Stomach (tissue), 9 donors: ENCODE data around the gene STX5. TPM values are rescaled to one million over a fixed set of nuclear protein-coding genes. Genes with fewer than 3 reads are reported as not detected.

ENCODE experiments used
- DNase-seq, 2 donors: peaks; one replicate each; pipeline versions ENCODE4 v3.0.0 to v3.0.0-alpha.2; 2013 to 2019
- H3K27ac ChIP-seq, 5 donors: fragments of 200-600 bp in 4 of 5; sonication (generic) in 4 of 5; one replicate each; pipeline ENCODE4 v1.5.1; 2013 to 2019; ENCODE audit warnings: mild to moderate bottlenecking in 1 of 5, moderate library complexity in 1 of 5
- H3K27me3 ChIP-seq, 3 donors: fragments of 200-600 bp; sonication (generic); one replicate each; pipeline ENCODE4 v1.5.1; 2017 to 2019; ENCODE audit warnings: mixed run types in 1 of 3
- H3K36me3 ChIP-seq, 4 donors: fragments of 200-600 bp; sonication (generic); 1 replicate in 3 of 4; 2 replicates in 1 of 4; pipeline ENCODE4 v1.5.1; 2016 to 2019
- H3K4me1 ChIP-seq, 4 donors: fragments of 200-600 bp; sonication (generic); one replicate each; pipeline ENCODE4 v1.5.1; 2016 to 2019
- H3K4me3 ChIP-seq, 4 donors: fragments of 200-600 bp; sonication (generic) in 3 of 4; one replicate each; pipeline ENCODE4 v1.5.1; 2016 to 2019; ENCODE audit warnings: mild to moderate bottlenecking in 1 of 4
- H3K9me3 ChIP-seq, 4 donors: fragments of 200-600 bp; sonication (generic); one replicate each; pipeline ENCODE4 v1.5.1; 2016 to 2019
- EP300 ChIP-seq: sonication (generic); formaldehyde crosslinking; IDR thresholded peaks from one replicate; pipeline ENCODE4 v1.6.1; 2017; ENCODE audit warnings: antibody characterized with exemption
- POLR2A ChIP-seq, 4 donors: fragments of 450-650 bp; IDR thresholded peaks; one replicate each; pipeline ENCODE4 v1.6.1; 2016; ENCODE audit warnings: antibody characterized with exemption in 4 of 4, control low read depth in 2 of 4, mild to moderate bottlenecking in 1 of 4, moderate library complexity in 1 of 4
- POLR2AphosphoS5 ChIP-seq, 3 donors: sonication (generic); formaldehyde crosslinking; IDR thresholded peaks; one replicate each; pipeline ENCODE4 v1.6.1; 2016; ENCODE audit warnings: antibody characterized with exemption in 3 of 3
- WGBS, 5 donors: extraction: QIAGEN DNeasy Blood & Tissue Kit in 3 of 5; methylation state at CpG; one replicate each; pipeline versions ENCODE4 v1.1.5 to v1.1.7; 2013 to 2018; 5-methylcytosine and 5-hydroxymethylcytosine counted together
- intact Hi-C: fragments of 100-400 bp; cut with DNase I; formaldehyde crosslinking; loops from one replicate; pipeline ENCODE4 v1.15.1; 2023; ENCODE audit warnings: low total_unique reads
- polyA plus RNA-seq, 3 donors: library from polyadenylated mRNA; stranded (reverse); fragments of 200-250 nt; gene quantifications; one replicate each; pipeline ENCODE4 v1.2.3, GENCODE V29; 2013
- total RNA-seq, 5 donors: library from RNA; depleted of rRNA; stranded (reverse); fragments of >200 nt; gene quantifications; one replicate each; pipeline versions ENCODE4 v1.1.0 to v1.2.3, GENCODE V29; 2014 to 2016
- TF ChIP-seq, protein P1 (sequence below), 7 experiments: fragments of 450-650 bp in 4 of 7; fragments of 200-600 bp in 3 of 7; sonication (generic) in 3 of 7; IDR thresholded peaks; one replicate each; pipeline ENCODE4 v1.5.1; 2016 to 2019; ENCODE audit warnings: antibody characterized with exemption in 7 of 7, control low read depth in 2 of 7, mild to moderate bottlenecking in 1 of 7
- donor health status: healthy with polysubstance abuse.
- donor health status: Bipolar disorder and iron deficiency.
- donor health status: healthy.

The STX5 gene
- total and polyA plus RNA-seq, 8 donors: 8.2 to 48.1 (median 26.7) TPM

DNA sequence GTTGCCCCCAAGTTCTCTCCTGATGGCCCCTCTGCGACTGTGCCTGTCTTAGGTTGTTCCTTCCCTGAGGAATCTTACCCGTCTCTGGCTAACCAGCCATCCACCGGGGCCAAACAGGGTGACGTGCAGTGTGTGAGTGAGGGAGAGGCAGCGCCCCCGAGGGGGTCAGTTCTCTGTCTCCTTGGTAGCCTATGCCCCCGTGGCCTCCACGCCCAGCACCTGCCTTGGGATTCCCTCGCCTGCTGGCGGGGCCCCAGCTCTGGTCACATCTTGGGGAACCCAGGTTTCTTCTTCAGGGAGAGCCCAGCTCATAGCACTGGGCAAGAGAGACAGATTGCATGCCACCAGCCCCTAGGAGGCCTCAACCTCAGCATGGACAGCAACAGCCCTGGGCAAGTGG is 32.4 kb downstream of the STX5 start:
- 89 to 93% (median 90%) methylated on average over 7 to 10 of the region's 10 CpGs for WGBS, 5 donors
- no peak for DNase-seq
- no peak overlapping the region for H3K4me3 ChIP-seq
- H3K27ac ChIP-seq: no peak overlapping the region
- peaks cover 87 to 93% (median 92%) of the 10 kb centered on the region in 4 donors for H3K36me3 ChIP-seq
- no peaks in the 10 kb centered on the region for H3K27me3 ChIP-seq
- TF ChIP-seq, protein P1, sequence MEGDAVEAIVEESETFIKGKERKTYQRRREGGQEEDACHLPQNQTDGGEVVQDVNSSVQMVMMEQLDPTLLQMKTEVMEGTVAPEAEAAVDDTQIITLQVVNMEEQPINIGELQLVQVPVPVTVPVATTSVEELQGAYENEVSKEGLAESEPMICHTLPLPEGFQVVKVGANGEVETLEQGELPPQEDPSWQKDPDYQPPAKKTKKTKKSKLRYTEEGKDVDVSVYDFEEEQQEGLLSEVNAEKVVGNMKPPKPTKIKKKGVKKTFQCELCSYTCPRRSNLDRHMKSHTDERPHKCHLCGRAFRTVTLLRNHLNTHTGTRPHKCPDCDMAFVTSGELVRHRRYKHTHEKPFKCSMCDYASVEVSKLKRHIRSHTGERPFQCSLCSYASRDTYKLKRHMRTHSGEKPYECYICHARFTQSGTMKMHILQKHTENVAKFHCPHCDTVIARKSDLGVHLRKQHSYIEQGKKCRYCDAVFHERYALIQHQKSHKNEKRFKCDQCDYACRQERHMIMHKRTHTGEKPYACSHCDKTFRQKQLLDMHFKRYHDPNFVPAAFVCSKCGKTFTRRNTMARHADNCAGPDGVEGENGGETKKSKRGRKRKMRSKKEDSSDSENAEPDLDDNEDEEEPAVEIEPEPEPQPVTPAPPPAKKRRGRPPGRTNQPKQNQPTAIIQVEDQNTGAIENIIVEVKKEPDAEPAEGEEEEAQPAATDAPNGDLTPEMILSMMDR (IDR thresholded peaks at IDR 0.05): no peak
- no peak for TF ChIP-seq EP300
- TF ChIP-seq POLR2AphosphoS5 (IDR thresholded peaks at IDR 0.05): no peak
- no peak for TF ChIP-seq POLR2A (IDR thresholded peaks at IDR 0.05)
- peaks cover 6 to 26% (median 18%) of the 10 kb centered on the region in 4 donors for H3K4me1 ChIP-seq
- intact Hi-C loops: loop anchor here (10.0 kb wide), 1 partner anchor 55 kb away; no protein-coding TSS in a partner anchor
- no peaks in the 10 kb centered on the region for H3K9me3 ChIP-seq

DNA sequence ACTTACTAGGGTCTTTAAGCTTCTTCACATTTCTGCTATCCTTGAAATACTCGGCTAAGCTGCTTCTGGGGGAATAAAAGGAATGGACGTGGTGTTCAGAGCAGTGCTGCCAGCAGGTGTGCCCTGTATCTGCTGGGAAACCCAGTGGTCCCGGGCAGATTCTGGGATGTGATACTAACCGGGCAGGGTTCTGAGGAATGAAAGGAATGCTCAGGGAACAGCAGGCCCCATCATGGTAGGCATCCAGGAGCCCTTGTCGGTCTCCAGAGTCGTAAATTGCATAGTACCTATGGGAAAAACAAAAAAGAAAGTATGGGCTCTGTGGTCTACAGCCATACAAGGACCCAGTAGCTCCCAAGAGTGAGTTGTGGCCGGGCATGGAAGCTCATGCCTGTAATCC is 35.6 kb downstream of the STX5 start:
- H3K36me3 ChIP-seq: peaks cover 75 to 92% (median 92%) of the 10 kb centered on the region in 4 donors
- H3K27me3 ChIP-seq: no peaks in the 10 kb centered on the region
- no peak for DNase-seq
- peaks cover 9 to 18% (median 15%) of the 10 kb centered on the region in 4 donors for H3K4me1 ChIP-seq
- intact Hi-C loops: loop anchor here (10.0 kb wide), 1 partner anchor 59 kb away; no protein-coding TSS in a partner anchor
- peak overlapping the region in 1 of 5 donors; percentile 2 for H3K27ac ChIP-seq
- no peak for TF ChIP-seq EP300
- TF ChIP-seq, protein P1 (IDR thresholded peaks at IDR 0.05): no peak
- no peak for TF ChIP-seq POLR2AphosphoS5 (IDR thresholded peaks at IDR 0.05)
- no peak for TF ChIP-seq POLR2A (IDR thresholded peaks at IDR 0.05)
- H3K9me3 ChIP-seq: no peaks in the 10 kb centered on the region
- H3K4me3 ChIP-seq: no peak overlapping the region
- 89 to 95% (median 91%) methylated on average over 7 of the region's 7 CpGs for WGBS, 5 donors

DNA sequence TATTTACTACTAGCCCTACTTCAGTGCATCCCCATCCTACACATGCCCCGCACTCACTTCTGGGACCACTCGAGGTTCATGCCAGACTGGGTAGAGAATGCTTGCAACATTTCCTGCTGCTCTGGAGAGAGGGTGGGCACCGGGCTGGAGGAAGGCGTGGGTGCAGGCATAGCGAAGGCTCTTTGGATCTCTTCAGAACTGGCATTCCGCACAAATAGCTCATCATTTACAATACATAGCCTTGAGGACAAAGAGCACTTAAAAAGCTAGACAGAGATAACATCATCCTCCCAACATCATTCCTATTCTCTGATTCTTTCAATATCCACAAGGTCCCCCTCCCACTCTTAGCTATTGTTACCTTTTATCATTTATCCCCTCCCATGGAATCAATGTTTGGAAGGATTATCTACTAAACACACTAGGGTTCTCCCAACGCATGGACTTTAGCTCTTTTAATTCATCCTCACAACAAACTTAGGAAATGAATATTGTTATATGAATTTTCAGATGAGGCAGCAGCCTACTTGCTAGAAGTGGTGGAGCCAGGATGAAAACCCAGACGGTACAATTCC is 37.6 kb downstream of the STX5 start:
- 86 to 91% (median 89%) methylated on average over 8 of the region's 8 CpGs for WGBS, 5 donors
- Histone ChIP-seq H3K36me3 (peaks cover 59 to 88% (median 85%) of the 10 kb centered on the region in 4 donors), H3K4me1 (peaks cover 24 to 38% (median 35%) of the 10 kb centered on the region in 4 donors), H3K9me3 (no peaks in the 10 kb centered on the region), H3K27ac (peak overlapping the region in 1 of 5 donors; percentile 88), H3K27me3 (no peaks in the 10 kb centered on the region), H3K4me3 (no peak overlapping the region)
- TF ChIP-seq EP300: no peak
- TF ChIP-seq, protein P1 (IDR thresholded peaks at IDR 0.05): no peak
- no peak for TF ChIP-seq POLR2AphosphoS5 (IDR thresholded peaks at IDR 0.05)
- no peak for TF ChIP-seq POLR2A (IDR thresholded peaks at IDR 0.05)
- intact Hi-C loops: loop anchor here (10.0 kb wide), 1 partner anchor 61 kb away; no protein-coding TSS in a partner anchor
- DNase-seq: no peak

DNA sequence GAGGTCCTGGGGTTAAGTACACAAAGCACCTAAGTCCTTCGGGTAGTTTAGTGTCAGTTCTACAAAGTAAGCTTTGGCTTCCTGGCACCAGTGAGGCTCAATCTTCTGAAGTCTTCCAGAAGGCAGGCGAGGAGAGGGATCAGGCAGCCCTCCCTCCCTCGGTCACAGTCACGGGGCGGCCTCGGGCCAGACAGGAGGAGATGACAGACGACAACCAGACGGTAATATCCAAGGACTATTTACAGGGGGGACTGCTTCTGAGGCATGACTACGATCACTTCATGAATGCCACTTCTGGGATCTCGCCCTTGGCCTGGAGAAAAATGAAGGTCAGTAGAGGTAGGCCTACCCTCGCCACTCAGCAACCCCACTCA is 39.7 kb downstream of the STX5 start:
- WGBS, 5 donors: 22 to 25% (median 24%) methylated on average over 11 of the region's 11 CpGs
- Histone ChIP-seq H3K9me3 (no peaks in the 10 kb centered on the region), H3K27ac (peak overlapping the region; percentile 79 to 93 (median 88)), H3K27me3 (no peaks in the 10 kb centered on the region), H3K36me3 (peaks cover 42 to 73% (median 70%) of the 10 kb centered on the region in 4 donors), H3K4me1 (peaks cover 37 to 55% (median 53%) of the 10 kb centered on the region in 4 donors), H3K4me3 (peak overlapping the region; percentile 75 to 97 (median 87))
- intact Hi-C loops: loop anchor here (10.0 kb wide), 1 partner anchor 63 kb away; no protein-coding TSS in a partner anchor
- TF ChIP-seq EP300 (no peak), POLR2A (IDR thresholded peaks at IDR 0.05) (no peak)
- TF ChIP-seq, protein P1 (IDR thresholded peaks at IDR 0.05): peak in 2 of 7 experiments; percentile 0
- DNase-seq: no peak
